HG02763 (cell line): ENCODE results near the gene ZFYVE19.

ENCODE experiments used
- ATAC-seq: cut with Tn5 transposase; IDR thresholded peaks from one replicate; pipeline ENCODE4 v1.9.1; 2021; ENCODE audit warnings: mild to moderate bottlenecking, moderate library complexity; ENCODE audit not compliant: unreplicated experiment

The ZFYVE19 gene

DNA sequence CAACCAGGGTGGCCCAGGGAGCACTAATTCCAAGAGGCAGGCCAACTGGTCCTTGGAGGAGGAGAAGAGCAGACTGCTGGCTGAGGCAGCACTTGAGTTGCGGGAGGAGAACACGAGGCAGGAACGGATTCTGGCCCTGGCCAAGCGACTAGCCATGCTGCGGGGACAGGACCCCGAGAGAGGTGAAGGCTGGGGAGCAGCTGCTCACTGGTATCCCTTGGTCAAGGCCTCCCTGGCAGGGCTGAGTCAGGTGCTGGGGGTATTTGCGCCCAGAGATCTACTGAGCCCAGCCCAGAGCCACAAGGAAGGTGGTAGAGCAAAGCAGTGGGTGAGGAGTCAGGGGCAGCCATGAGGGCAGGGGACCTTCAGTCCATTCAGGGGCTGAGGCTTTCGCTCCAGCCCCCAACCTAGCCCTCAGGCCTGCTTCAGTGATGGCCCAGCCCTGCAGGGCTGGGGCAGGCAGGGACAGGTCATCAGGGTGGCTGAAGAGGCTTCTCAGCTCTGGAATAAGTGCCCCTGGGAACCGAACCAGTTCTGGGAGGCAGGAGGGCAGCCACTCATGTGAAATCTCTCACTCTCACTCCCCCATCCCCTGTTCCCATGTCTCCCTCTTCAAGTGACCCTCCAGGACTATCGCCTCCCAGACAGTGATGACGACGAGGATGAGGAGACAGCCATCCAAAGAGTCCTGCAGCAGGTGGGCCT, 6.0 kb downstream of the ZFYVE19 start:
- no peak for ATAC-seq

DNA sequence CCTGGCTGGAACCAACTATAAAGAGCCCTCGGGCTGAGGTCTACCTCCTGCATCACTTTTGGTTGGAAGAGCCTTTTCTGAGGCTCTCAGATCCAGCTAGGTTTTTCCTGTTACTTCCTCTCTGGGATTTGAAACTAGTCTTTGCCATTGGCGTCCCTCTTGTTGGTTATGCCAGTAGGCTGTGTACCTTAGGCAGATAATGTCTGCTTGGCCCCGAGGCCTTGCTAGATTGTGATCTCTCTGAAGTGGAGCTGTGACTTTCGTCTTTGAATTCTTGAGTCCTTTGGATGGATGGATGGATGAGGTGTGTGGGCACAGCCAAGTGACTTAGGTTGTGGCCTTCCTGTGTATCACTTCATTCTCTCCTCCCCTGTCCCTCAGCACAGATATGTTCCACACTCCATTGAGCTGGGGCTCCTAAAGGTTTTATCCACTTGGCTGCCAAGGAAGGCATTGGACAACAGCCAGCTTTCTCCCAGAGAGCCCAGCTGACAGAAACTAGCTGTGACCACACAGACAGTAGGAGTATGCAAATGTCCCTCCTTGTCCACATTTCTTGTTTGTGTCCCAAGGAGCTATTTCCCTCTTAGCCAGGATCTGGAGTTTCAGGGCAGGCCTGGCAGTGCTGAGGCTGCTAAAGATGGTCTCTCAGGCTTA, 8.3 kb downstream of the ZFYVE19 start:
- no peak for ATAC-seq

DNA sequence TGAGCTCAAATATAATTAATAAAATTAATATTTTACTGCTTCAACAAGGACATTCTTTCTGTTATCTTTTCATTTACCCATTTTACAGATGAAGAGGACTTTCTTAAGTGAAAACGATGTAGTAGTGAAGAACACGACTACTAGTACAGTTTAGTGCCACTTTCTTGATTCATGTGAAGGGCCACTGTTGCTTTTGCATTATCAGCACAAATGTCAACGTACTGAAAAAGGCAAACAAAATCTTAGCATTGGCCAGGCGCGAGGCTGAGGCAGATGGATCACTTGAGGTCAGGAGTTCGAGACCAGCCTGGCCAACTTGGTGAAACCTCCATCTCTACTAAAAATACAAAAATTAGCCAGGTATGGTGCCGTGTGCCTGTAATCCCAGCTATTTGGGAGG, 12.2 kb downstream of the ZFYVE19 start:
- ATAC-seq, result no peak

DNA sequence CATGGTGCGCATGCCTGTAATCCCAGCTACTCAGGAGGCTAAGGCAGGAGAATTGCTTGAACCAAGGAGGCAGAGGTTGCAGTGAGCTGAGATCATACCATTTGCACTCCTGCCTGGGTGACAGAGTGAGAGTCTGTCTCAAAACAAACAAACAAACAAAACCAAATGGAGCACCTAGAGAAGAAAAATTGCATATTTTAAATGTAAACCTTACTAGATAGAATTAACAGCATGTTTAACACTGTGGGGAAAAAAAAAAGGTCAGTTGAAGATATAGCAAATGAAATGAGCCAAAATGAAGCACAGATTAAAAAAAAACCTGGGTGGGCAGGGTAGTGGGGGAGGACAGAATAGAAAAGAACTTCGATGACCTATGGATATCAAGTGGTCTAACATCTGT, 14.3 kb downstream of the ZFYVE19 start:
- no peak for ATAC-seq

- ATAC-seq, result no peak
Measured at GRCh38 chr15:40823572-40824343, 16.9 kb downstream of the ZFYVE19 start.

- ATAC-seq, result no peak
Measured at GRCh38 chr15:40825661-40826422, 19.0 kb downstream of the ZFYVE19 start.

DNA sequence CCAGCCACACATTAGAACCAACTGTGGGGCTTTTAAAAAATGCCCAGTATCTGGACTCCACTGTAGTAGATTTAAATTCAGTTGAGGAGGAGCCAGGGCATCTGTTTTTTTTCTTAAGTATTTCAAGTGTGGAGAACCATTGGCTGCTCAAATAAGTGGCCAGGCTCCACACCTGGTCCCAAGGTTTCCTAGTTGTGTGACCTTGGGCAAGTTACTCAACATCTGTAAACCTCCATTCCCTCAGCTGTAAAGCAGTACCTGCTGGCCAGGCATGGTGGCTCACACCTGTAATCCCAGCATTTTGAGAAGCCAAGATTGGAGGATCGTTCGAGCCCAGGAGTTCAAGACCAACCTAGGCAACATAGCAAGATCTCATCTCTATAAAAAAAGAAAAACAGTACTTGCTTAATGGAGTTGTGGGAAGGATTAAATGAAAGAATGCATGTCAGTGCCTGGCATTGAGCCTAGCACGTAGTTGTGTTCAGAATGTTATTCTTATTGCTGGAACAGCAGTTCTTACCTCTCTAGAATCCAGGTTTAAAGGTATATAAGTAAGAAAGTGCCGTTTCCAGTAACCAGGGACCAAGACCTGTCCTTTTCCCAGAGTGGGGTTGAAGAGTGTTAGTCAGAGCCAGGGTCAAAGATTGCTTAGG, 19.7 kb downstream of the ZFYVE19 start:
- no peak for ATAC-seq

DNA sequence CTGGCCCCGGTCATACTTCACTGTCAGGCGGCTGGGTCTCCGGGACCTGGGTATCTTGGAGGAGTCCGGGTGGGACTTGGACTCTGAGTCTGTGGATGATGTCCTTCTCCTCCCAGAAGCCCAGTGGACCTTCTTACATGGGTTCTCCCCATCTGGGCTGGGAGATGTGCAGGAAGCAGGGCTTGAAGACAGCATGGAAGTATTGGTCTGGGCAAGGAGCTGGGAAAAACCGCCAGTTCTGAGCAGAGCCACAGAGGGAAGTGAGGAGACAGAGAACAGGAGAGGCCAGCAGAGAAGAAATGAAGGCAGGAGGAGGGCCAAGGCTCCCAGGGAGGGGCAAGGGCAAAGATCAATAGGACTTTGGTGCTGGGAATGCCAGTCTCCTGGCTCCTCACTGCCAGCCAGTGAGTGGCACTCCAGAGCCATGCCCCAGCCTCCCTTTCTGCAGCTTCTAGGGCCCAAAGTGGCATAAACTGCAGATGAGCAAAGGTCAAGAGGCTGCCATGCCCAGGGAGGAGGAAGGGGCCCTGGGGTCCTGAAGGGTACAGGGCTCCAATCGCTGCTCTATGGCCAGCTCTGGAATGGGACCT, 21.7 kb downstream of the ZFYVE19 start, which contains the start of gene PPP1R14D:
Gene PPP1R14D (minus strand): TSS at position 262 of the 590 bp plus-strand sequence. CDS start 67 bp downstream, at position 195.
- no peak for ATAC-seq

GRCh38 chr15:40829115-40829514, 22.2 kb downstream of the ZFYVE19 start:
- ATAC-seq, result no peak

DNA sequence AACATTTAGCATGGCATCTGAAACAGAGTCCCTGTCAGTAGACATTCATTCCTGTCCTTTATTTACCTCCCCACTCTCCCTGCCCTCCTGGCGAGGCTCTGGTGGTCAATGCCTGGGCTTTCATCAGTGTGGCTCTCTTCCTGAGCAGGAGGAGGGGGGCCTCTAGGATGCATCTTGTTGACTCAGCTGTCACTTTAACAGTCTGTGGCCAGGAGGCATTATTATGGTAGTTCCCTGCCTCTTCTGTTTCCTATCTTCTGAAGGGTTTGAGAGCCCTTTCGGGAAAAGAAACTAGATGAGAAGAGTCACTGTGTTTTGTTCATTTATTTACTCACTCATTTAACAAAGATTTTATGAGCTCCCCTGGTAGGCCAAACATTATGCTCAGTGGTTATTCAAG, 24.0 kb downstream of the ZFYVE19 start:
- no peak for ATAC-seq

- no peak for ATAC-seq
Measured at GRCh38 chr15:40831861-40832260, 25.0 kb downstream of the ZFYVE19 start.

DNA sequence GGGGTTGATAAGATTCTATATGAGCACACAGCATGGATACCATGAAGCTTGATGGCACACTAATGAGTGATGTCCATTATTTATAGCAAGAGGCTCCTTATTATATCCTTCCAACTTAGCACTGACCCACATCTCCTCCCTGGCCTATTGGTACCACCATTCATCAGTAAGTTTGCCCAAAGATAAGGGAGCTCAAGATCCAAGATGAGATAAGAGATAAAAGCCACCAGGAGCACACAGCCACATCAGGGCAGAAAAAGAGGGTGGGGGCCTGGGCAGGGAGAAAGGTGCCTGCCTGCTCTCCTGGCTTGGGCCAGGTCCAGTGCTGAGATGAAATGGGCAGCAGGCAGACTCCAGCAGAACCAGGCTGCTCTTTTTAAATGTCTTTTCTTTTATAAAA, 26.0 kb downstream of the ZFYVE19 start:
- no peak for ATAC-seq

DNA sequence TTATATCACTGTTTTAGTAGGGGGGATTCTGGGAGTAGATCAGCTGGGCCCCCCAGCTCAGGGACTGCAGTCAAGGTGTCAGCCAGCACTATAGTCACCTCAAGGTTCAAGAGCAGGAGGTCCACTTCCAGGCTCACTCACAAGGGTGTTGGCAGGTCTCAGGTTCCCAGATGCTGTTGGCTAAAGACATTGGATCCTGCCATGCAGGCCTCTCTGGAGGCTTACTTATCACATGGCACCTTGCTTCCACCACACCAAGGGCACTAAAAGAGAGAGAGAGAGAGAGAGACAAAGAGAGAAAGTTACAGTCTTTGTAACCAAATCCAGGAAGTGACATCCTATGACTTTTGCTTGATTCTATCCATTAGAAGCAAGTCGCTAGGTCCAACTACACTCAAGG, 29.1 kb downstream of the ZFYVE19 start:
- ATAC-seq, result no peak

- no peak for ATAC-seq
Measured at GRCh38 chr15:40838756-40839155, 31.9 kb downstream of the ZFYVE19 start.

DNA sequence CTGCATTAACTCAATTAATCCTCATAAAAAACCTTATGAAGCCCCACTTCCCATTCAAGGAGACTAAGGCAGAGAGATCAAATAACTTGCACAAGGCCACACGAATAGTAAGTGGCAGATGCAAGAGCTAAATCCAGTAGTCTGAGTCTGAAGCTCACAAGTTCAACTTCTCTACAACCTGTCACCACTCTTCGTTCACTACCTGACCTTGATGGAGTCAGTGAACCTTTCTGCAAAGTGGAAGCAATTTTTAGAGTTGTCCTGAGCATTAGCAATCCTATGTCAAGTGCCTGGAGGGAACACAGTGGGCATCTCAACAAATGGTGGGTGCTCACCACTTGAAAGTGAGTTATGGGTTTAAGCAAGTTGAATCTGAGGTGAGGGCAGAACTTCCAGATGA, 34.9 kb downstream of the ZFYVE19 start:
- no peak for ATAC-seq

- ATAC-seq, result no peak
Measured at GRCh38 chr15:40843261-40843884, 36.5 kb downstream of the ZFYVE19 start.

- no peak for ATAC-seq
Measured at GRCh38 chr15:40843885-40844695, 37.2 kb downstream of the ZFYVE19 start, which contains the start of gene SPINT1. SPINT1 (plus strand) TSS chr15:40844048; CDS start chr15:40844555, 507 bp downstream.

- ATAC-seq, result no peak
Measured at GRCh38 chr15:40844696-40845030, 37.8 kb downstream of the ZFYVE19 start.

- no peak for ATAC-seq
Measured at GRCh38 chr15:40845036-40845435, 38.1 kb downstream of the ZFYVE19 start.
